ENCODE measurements around the gene LMTK2. TPM values are rescaled to one million over a fixed set of nuclear protein-coding genes. Genes with fewer than 3 reads are reported as not detected.

The LMTK2 gene
- total RNA-seq, 1 experiment from 2014 or later = 9.3 TPM

DNA sequence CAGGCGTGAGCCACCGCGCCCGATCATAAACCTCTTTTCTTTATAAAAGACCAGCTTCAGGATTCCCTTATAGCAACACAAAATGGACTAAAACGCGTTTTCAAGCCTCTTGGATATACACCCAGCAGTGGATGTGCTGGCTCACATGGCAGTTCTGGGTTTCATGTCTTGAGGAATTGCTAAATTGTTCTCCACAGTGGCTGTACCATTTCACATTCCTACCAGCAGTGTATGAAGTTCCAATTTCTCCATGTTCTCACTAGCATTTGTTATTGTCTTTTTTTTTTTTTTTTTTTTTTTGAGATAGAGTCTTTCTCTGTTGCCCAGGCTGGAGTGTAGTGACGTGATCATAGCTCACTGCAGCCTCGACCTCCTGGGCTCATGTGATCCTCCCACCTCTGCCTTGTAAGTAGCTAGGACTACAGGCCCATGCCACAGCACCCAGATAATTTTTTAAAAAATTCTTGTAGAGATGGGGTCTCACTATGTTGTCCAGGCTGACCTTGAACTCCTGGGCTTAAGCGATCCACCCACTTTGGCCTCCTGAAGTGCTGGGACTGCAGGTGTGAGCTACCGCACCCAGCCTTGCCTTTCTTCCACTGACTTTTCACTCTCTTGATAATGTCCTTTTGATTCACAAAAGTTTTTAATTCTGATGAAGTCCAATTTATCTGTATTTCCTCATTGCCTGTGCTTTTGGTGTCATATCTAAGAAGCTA is 127.9 kb downstream of the LMTK2 start:
- no peak for DNase-seq (ENCODE audit: low spot score)

DNA sequence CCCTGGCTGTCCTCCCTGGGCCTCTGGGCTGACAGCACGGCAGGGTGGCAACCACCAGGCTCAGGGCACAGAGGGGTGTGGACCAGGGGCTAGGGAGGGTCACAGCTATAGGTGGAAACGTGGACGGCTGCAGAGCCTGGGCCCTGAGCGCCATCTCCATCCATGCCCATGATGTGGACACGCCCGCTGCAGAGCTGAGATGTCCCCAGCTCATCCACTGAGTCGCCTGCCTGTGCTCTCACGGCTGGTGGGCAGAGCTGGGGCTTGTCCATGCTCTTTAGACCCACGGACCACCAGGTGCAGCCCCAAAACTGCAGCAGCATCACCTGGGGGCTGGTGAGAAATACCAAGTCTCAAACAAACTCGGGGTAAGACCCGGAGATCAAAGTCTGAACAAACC is 129.2 kb downstream of the LMTK2 start:
- no peak for DNase-seq (ENCODE audit: low spot score)

DNA sequence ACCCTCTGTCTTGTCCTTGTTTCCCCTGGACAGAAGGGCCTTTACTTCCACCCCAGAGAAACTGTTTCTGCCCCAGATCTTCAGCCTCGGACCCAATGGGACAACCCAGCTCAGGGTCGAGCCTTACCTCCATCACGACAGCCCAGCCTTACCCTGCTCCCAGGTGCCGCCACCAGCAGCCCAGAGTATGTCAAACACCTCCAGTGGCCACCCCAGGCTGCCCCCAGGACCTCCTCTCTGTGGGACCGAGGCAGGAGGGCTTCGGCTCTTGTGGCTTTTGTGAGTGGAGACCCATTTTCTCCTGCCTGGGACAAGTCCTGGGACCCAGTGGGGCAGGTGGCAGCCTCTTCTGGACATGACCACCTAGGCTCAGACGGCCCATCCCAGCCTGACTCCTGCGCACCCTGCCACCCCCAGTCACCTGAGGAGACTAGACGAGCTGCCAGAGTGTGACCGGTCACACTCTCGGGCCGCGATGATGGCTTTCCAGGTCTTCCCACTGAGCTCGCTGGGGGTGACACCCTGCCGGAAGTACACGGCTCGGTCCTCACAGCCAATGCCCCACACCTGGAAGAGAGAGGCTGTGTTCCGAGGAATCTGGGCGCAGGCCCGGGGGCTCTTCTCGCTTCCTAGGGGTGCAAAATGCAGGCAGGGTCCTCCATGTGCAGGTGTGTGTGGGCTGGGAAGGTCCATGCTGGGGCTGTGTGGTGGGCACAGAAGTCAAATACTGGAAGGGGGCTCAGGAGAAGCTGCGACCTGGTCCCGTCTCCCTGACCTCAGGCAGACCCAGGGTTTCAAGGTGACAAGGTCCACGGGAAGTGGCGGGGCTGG is 129.9 kb downstream of the LMTK2 start:
- DNase-seq (ENCODE audit: low spot score) = no peak

DNA sequence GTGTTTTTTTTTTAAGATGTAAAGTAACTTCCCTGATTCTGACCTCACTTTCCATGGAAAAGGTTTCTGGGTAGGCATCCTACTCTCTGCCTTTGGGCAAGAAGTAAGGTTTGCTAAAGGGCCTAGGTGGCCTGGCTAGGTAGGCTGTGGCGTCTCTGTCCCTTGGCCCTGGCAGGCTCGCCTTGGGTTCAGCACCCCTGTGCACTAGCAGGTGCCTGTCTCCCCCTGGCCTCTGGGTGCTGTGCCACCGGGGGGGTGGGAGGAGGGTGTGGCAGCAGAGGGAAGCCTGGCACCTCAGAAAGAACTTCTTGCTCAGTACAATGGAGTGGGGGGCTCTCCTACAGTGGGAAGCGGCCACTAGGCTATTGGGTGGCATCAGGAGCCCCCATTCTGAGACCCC is 131.4 kb downstream of the LMTK2 start:
- DNase-seq (ENCODE audit: low spot score) = no peak

DNA sequence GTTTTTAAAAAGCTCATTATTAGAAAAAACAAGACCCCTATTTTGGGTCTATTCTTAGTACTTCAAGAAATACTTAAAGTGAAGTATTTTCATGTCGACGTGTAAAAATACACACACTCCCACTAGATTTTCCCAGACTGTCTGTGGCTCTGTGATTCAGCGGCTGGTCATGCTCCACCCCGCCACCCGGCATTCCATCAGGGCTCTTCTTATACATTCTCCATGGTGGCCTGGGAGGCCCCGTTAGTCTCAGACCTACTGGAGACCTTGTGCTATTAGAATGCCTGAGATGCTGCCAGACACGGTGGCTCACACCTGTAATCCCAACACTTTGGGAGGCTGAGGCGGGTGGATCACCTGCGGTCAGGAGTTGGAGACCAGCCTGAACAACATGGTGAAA is 132.3 kb downstream of the LMTK2 start:
- DNase-seq (ENCODE audit: low spot score) = peak; percentile 70

DNA sequence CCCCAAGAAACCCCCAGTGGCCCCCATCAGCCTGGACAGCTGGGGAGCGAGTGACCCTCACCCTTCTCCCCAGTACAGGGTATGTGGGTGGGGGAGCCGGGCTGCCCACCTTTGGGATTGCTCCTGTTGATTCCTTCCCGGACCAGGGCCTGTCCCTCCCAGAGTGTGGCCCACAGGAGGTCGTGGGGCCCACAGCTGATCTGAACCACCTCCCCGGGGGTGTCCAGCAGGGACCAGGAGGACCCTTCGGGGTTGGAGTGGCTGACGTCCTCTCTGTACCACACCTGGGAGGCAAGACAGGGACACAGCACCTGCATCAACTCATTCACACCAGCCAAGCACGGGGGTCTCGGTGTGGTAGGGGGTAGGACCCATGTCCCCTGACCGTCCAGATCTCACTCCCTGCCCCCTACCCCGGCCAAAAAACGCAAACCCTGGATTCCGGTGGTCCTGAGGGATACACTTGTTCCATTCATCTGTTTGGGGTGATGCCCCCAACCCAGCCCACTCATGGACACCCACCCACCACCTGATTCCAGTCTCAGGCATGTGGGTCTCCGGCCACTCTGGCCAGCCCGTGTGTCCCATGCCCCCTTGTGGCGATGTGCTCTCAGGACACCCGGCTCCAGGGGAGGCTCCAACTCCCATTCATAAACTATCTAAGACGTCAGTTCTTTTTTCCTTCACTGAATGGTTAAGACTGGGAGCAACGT is 134.5 kb downstream of the LMTK2 start:
- peak; percentile 25 for DNase-seq (ENCODE audit: low spot score)

DNA sequence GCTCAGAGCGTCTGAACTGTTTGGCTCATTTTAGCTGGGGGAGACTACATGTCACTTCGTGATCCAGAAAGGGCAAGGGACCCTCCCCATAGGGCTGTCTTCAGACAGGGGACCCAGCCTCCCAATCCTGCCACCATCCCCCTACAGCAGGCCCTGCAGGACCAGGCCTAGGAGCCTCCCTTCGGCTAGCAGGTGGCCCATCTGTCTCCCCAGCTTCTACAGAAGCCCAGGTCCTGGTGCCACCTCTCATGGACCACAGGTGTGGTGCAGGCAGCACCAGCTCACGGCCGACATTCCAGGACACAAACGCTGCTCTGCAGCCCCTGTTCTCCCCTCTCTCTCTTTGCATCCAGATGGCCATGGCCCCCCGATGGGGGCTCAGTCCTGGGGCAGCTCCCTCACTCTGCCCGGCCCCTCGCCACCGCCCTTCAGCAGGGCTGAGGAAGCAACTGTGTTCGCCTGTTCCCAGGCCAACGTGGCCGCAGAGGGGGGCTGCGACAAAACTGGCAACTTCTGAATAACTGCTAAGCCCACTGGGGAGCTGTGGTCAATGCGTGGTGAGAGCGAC is 135.1 kb downstream of the LMTK2 start:
- no peak for DNase-seq (ENCODE audit: low spot score)

DNA sequence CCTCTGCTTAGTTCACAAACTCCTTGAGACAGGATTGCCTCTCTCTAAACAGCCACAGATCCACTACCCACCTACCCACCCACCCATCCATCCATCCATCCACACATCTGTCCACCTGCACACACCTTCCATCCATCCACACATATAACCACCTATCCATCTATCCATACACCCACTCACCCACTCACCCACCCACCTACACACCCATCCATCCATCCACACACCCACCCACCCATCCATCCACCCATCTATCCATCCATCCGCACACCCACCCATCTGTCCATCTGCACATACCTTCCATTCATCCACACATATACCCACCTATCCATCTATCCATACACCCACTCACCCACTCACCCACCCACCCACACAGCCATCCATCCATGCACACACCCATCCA is 135.7 kb downstream of the LMTK2 start:
- DNase-seq (ENCODE audit: low spot score) = no peak

DNA sequence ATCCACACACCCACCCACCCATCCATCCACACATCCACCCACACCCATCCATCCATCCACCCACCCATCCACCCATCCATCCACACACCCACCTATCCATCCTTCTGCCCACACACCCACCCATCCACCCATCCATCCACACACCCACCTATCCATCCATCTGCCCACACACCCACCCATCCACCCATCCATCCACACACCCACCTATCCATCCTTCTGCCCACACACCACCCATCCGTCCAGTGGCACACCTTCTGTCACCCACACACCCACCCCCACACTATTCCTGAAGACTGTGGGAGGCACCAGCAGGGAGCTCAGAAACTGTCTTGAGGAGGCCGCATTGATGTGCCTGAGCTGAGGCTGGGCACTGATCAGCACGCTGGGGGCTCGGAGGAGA is 136.3 kb downstream of the LMTK2 start:
- no peak for DNase-seq (ENCODE audit: low spot score)

DNA sequence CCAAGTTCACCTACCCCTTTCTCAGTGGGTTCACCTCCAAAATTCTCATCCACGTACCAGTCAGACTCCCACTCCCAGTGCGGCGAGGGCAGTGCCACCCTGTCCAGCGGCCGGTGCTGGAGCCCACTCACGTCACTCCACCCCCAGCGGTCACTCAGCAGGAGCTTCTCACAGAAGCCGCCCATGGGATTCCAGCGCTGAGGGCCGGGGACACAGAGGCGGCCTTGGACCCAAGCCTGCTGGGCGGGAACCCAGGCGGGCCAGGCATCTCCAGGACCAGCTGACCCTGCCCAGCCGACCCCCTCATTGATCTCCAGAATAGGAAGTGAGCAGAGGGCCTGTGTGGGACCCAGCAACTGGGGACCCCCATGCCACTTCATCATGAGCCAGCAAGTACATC is 138.2 kb downstream of the LMTK2 start:
- DNase-seq (ENCODE audit: low spot score) = no peak

DNA sequence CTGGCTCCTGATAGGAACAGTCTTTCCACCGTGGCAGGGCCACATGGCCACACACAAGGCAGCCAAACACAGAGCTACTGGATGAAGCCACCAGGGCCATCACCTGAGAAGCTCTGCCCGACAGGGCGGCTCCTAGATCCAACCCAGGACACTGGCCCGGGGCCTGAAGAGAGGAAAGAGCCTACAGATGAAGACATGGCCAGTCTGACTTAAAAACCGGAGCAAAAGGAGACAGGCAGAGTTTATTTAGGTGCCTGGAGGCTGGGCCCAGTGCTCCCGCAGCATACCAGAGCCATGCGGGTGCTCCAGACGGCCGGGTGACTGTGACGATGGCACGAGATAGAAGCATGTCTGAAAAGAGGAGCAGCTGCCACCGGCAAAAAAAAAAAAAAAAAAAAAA is 141.5 kb downstream of the LMTK2 start:
- DNase-seq (ENCODE audit: low spot score) = no peak

DNA sequence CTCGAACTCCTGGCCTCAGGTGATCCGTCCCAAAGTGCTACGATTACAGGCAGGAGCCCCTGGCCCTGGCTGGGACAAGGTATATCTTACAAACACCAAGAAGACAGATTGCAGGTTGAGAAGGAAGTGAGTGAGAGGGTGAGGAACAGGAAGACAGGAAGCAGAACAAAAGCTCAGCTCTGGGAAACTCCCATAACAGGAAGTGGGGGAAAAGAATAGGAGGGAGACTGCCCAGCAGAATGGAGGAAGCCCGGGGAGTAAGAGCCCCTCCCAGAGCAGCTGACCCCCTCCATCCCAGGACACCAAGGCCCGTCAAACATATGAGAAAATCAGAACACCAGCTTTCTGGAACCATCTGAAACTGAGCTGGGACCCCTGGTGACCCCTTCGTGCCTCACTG is 142.4 kb downstream of the LMTK2 start:
- DNase-seq (ENCODE audit: low spot score) = peak; percentile 23

DNA sequence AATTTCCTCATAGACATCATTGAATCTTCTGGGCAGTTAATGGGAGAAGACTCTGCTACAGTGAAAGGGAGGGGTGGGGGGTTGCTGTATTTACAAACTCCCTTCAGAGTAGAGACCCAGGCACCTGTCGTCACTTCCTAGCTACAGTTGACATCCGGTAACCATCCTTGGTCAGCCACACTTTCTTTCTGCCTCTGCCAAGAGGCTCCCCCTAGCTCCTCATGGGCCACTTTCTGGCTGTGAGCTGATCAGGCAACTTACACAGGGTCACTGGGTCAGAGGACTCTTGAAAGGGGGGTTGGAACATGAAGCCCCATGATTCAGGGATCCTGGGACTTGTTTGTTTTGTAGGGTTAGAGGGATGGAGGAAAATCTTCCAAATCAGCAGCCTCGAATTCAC is 144.1 kb downstream of the LMTK2 start:
- no peak for DNase-seq (ENCODE audit: low spot score)

DNA sequence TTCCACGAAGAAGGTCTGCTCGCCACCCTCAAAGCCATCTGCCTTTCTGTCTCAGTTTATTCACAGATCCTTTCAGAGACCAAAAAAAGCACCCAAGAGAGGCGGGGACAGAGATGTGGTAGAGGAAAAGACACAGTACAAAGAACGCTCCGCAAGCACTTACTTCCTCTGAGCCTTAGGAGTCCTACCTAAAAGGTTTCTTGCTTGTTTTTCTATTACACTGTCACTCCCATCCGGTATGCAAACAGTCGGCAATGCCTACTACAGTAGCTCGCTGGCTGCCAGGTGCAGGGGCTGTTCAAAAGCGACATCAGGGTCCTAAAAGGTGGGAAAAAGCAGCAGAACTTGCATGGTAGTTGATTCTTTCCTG is 144.6 kb downstream of the LMTK2 start:
- no peak for DNase-seq (ENCODE audit: low spot score)

DNA sequence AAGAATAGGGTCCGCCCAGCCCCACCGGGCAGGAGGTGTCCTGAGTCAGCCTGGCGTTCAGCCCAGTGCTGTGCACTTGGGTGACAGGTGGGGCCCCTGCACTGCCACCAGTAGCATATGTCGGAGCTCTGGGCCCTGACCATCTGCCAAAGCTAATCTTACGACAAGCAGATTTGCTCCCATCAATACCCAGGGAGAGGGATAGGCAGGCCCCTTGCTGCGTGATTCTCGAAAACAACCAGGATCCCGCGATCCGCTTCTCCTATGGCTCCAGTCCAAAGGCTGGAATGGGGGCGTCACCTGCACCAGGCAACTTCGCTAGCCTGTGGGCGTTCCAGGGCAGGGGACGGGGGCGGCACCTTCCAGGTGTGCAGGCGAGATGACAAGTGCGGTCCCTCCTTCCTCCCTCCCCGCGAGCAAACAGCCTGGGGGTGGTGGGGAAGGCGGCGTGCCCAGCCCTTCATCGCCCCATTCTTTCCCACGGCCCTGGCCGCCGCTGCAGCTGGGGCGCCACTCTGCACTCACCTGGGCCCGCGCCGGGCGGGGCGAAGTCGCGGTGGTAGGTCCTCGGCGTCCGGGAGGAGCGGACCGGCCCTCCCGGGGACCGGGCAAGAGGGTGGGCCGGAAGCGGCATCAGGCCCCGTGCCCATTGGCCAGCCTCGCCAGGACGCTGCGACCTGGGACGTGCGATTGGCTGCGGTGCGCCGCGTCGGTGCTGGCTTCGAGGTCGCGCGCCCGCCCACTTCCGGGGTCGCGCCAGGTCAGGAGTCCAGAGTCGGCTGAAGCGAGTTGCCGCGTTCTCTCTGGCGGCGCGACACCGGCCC is 145.2 kb downstream of the LMTK2 start, which contains the start of gene TECPR1:
Gene TECPR1 (minus strand): TSS at position 632 of the 824 bp plus-strand sequence. CDS start 6,086 bp downstream, outside the sequence.
- peak; percentile 86 for DNase-seq (ENCODE audit: low spot score)

DNA sequence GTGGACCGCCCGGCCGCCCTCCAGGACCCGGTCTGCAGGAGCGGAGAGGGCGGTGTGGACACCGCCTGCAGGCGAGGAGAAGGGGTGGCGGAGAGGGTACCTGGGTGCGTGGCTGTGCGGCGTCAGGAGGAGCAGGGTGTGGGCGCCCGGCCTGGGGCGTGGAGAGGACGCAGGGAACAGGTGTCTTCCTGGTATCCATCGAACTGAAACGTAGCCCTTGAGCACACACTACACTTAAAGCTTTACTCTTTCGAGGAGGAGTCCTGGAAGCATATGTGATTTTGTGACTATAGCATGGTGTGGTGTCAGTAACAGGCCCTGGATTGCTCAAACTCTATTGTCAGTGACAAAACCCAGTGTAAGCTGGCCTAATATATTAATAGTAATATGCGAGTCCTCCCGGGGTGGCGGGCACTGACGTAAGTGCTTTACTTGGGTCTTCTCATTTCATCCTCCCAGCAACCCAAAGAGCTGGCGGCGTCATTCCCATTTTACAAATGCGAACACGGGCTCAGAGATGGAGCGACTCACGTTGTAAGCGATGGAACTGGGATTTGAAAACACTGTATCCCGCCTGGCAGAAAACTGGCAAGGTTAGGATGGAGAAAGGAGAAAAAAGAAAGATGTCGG is 145.9 kb downstream of the LMTK2 start:
- DNase-seq (ENCODE audit: low spot score) = no peak

DNA sequence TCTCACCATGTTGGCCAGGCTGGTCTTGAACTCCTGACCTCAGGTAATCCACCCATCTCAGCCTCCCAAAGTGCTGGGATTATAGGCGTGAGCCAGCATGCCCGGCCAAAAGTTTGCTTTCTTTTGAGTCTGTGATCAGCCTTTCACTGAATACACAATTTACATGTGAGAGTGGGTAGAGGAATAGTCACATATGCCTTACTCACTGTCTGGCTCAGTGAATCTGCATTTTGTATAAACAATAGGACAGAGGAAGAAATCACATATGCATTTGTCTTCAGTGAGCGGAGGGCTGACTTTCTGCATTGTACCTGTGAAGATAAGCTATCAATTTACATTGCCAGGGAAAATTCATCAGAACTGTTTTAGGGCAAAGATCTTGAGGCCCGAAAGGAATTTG is 147.9 kb downstream of the LMTK2 start:
- no peak for DNase-seq (ENCODE audit: low spot score)

DNA sequence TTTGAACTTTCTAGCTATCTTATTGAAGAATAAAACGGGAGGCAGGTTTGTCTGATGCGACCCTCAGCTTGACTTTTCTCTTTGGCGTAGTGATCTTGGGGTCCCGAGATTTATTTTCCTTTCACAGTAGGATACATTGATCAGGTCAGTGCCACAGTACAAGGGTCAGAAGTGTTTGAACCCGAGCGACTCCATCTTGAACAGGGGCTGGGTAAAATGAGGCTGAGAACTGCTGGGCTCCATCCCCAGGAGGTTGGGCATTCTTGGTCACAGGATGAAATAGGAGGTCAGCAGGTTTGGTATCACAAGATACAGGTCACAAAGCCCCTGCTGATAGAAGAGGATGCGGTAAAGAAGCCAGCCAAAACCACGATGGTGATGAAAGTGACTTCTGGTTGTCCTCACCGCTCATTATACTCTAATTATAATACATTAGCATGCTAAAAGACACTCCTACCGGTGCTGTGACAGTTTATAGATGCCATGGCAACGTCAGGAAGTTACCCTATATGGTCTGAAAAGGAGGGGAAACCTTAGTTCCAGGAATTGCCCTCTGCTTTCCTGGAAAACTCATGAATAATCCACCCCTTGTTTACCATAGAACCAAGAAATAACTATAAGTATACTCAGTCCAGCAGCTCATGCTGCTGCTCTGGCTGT is 148.4 kb downstream of the LMTK2 start:
- no peak for DNase-seq (ENCODE audit: low spot score)

DNA sequence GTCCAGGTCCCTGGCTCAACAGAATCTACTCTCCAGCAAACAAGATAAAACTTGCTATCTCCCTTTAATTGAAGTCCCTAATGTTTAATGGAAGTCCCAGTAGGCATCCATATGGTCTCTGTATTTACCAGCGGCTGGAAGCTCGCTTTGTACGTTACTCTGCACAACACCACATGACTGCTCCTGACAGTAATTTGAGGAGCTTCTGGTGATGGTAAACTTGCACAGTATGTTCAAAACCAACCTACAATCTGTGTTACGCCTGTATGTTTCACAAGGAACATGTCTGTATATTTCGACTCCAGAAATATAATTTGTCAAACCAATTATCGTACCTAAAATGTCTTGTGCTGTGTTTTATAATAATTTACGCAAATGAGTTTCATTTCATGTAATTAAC is 149.8 kb downstream of the LMTK2 start:
- no peak for DNase-seq (ENCODE audit: low spot score)

DNA sequence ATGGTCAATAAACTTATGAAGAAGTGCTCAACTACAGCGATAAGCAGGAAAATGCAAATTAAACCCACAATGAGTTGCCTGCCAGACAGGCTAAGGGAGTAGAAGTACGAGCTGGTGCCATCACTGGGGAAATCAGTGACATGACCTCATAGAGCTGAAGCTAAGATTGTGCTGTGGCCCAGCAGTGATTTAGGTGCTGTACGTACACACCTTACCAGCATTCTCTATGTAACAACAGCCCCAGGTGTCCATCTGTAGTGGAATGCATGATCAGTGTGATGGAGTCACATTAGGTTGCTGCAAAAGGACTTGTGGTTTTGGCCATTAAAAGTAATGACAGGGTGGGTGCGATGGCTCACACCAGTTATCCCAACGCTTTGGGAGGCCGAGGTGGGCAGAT is 151.0 kb downstream of the LMTK2 start:
- DNase-seq (ENCODE audit: low spot score) = no peak

Measured in A172 (cell line).